ENCODE data around the gene KDM2B. TPM values are rescaled to one million over a fixed set of nuclear protein-coding genes. Genes with fewer than 3 reads are reported as not detected.
A peak's percentile ranks its signal among the peaks of the same experiment; 100 is the strongest.

Gene KDM2B
- total RNA-seq, 1 donor from 2014 or later, result 17.2 TPM

DNA sequence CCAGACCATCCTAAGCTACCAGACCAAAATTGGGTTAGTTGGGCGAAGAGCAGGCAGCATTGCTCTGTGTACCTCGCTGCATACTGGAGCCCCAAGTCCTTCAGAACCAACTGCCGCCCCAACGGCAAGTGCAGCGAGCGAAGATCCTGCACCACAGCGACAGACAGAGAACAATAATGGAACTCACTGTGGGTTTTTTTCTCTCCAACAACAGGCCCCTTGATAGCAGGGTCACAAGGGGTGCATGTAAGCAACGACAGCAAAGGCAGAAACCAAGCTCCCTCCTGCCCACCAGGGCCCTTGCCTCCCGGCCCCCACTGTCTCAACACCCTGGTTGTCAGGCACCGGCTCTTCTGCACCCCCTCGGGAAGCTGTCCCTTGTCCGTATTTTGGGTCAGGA lies 141.9 kb downstream of the KDM2B start:
- DNase-seq (ENCODE audit: low spot score), result no peak

DNA sequence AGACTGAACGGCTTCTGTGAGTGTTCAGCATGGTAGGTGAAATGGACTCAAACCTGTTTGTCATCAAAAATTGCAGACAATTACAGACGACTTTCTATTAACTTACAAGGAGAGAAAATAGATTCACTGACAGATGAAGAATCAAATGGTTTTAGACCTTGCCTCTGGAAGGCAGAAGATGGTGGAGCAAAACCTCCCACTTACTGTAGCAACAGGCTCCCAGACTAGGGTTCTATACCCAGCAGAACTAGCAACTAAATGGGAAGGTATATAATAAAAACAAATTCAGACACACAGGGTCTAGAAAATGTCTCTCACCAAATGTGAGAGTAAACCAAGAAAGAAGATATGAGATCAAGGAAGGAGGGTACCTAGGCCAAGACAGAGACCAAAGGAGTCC lies 144.1 kb downstream of the KDM2B start:
- DNase-seq (ENCODE audit: low spot score), result no peak

DNA sequence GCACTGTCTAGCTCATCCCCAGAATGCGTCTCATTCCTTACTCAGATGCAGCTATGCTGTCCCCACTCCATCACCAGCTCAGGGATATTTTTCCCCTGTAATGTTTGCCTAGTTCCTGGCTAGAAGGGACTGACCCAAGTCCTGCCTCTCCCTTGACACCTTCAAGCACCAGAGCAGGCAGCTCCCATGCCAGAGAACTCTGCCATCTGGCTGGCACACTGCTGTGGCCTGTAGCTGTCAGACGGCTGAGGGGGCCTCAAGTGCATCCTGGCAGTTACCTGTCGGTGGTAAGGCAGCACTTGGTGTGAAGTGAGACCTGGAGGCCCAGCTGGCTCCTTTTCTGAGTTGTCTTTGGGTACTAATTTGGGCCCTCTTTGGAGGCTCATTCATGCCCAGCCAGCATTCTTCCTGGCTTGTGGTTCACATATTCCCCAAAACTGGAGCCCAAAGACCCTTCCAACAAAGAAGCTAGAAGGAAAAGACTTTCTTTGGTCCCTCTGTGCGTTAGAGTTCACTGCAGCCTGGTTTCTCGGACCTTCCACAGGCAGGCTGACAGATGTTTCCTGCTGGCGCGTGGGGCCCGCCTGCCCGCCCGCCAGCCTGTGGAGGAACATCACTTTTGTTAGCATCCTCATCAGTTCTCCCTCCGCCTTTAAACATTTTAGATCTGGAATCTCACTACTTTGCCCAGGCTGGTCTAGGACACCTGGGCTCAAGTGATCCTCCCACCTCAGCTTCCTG lies 147.9 kb downstream of the KDM2B start:
- no peak for DNase-seq (ENCODE audit: low spot score)

DNA sequence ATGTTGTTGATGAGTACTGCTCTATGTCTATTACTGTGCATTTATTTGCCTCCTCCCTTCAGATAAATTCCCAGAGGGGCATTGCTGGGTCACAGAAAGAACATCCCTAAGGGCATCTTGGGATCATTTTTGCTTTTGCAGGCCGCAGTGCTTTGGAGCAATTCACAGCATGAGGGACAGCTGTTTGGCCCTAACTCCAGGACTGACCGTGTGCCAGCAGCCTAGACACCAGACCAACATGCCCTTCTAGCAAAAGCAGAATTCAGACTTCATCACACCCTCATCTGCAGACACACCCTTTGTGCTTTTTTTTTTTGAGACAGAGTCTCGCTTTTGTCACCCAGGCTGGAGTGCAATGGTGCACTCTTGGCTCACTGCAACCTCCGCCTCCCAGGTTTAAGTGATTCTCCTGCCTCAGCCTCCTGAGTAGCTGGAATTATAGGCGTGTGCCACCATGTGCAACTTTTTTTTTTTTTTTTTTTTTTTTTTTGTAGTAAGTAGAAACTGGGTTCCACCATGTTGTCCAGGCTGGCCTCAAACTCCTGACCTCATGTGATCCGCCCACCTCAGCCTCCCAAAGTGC lies 149.9 kb downstream of the KDM2B start:
- no peak for DNase-seq (ENCODE audit: low spot score)

DNA sequence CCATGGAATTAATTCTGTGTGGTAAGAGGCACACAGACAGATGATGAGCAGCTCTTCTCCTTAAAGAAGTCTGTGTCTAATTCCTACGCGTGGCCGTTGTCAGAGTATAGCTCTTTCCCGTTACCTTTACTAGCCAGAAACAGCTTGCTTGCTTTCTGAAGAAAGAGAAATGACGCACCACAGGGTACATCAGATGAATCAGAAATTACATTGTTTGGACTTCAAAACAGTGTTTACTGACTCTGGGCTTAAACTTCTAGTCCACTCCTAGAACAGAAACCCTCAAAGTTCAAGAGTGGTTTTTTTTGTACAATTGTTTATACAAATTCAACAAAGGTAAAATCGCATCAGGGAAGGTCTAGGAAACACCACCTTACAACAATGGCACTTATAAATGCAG lies 151.9 kb downstream of the KDM2B start:
- DNase-seq (ENCODE audit: low spot score), result no peak

DNA sequence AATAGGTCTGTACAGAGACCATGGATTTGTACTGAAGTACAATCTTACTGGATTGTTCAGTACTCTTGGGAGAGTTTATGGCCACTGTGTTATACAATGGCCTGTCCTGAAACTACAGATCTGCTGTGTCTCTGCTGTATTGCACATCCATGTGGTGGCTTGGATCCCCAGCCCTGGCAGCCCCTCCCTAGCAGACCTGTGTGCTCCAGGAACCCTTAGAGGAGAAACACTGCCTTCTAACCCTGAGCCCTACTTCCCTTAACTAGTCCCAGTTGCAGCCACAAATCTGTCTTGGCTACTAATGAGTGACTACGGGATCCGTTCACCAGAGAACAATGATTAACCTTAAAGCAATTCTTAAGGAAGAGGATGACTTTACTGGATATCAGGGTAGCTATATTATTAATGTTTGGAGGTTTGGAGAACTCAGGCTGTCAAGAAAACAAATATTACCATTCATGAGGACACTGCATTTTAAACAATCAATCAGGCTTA lies 153.2 kb downstream of the KDM2B start:
- DNase-seq (ENCODE audit: low spot score), result no peak

DNA sequence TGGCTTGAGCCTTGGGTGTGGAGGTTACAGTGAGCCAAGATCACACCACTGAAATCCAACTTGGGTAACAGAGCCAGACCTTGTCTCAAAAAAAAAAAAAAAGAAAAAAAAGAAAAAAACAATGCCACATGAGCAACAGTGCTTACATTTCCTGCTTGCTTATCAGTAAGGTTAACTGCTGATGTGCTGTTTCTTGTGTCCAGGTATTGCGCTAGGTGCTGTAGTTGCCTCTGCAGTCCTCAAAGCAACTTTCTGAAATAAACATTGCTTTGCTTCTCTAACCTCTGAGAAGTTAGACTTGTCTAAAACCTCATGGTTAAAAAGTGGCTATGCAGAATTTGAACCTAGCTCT lies 156.2 kb downstream of the KDM2B start:
- no peak for DNase-seq (ENCODE audit: low spot score)

DNA sequence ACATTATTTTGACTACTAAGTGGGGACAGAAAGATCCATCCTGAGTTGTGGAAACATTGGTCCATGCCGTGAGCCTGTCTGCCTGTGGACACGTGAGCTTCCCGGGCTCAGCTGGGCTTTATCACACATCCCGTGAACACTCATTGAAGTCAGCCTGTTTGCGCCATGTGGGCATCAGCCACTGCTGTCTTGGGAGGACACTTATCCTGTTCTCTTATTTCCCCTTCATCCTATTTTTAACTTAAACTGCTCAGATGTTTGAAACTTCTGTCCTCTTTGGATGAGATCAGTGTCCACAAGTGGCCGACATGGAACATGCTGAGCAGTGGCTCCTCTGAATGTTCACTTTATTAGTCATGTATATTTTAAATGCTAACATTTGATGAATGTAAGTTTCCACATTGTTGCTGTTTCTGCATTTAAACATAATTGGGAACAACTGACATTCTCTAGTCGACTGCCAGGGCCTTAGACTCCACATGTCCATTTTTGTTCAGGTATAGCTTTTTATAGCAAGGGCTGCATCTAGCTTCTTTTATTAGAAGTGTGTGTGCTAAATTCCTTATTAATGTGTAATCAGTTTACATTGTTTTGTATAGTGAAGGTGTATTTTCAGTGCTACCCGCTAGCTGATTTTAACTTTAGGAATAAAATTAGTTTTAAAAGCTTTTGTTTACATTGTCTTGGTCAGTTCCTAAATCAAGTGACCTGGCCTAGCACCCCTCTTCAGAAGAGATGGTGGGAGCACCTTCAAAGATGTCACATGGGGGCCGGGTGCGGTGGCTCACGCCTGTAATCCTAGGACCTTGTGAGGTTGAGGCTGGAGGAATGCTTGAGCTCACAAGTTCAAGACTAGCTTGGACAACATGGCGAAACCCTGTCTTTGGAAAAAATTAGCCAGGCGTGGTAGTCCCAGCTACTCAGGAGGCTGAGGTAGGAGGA lies 156.9 kb downstream of the KDM2B start:
- no peak for DNase-seq (ENCODE audit: low spot score)

DNA sequence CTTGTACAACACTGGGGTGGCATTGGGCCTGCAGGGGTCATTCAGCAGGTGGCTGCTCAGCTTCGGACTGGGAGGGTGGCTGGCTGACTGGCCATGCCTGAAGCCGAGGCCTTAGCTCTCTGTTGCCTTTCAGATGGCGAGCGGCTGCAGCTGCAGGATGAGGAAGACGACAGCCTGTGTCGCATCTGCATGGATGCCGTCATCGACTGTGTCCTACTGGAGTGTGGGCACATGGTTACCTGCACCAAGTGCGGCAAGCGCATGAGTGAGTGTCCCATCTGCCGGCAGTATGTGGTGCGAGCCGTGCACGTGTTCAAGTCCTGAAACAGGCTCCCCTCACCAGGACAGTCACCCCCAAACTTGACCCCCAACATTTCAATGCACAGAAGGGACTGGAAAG lies 157.6 kb downstream of the KDM2B start:
- DNase-seq (ENCODE audit: low spot score), result no peak

DNA sequence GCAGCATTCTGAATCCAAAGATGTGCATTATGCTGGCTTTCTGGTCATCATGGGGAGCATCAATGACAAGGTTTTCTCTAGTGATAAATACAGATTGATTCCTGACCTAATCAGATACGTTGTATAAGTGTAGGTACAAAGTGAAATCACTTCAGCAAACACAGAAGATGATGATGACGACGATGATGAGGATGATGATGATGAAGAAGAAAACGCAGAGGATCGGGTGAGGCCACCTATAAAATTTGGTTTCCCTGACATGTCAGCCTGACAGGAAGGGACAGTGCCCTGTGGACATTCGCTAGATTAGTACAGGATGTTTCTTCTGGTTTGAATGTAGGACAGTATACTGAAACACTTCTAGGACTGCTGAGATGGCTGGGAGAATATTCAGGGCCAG lies 160.7 kb downstream of the KDM2B start:
- DNase-seq (ENCODE audit: low spot score), result no peak

DNA sequence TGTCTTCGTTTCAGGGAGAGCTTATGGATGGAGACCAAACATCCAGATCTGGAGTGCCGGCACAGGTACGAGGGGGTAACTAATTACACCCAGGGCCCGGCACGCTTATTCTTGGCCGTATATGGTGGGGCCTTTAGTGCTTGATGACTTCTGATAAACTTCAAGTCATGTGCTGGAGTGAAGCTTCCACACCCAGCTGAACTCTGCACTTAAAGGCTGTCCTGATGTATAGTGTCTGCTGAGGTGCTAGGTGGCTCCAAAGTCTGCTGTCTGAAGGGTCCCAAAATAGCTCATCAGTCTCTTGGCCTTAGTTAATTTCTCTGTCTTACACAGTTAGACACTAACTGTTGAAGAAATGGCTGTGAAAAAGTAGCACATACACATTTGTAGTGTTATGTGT lies 163.0 kb downstream of the KDM2B start:
- DNase-seq (ENCODE audit: low spot score), result no peak

DNA sequence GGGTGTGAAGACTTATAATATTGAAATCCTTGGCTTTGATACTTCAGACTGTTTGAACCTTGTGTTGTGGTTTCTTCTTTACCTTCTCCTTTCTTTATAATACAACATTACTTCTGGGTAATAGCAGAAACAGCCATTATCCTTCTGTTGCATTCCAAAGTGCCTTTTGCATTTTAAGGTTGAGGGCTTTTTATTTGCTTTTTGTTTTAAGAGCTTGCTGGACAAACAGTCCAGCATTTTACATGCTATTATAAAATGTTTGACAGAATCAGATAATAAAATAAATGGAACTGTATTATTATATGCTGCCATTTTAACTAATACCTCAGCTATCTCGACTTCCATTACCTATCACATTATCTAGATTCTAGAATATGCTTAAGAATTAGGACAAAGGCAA lies 166.9 kb downstream of the KDM2B start:
- no peak for DNase-seq (ENCODE audit: low spot score)

DNA sequence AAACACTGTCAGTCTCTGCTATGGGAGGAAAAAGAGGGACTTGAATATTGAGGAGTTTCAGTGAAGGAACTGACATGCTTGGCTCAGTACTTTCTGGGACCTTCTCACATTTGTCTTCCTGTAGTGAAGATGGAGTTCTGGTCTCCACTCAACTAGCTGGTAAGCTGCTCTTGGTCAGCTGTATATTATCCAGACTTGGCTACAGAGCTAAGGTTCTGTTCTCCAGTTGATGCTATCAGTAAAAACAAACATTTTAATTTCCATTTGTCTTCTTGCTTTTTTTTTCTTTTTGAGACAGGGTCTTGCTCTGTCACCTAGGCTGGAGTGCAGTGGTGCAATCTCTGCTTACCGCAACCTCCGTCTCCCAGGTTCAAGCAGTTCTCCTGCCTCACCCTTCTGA lies 175.6 kb downstream of the KDM2B start:
- no peak for DNase-seq (ENCODE audit: low spot score)

DNA sequence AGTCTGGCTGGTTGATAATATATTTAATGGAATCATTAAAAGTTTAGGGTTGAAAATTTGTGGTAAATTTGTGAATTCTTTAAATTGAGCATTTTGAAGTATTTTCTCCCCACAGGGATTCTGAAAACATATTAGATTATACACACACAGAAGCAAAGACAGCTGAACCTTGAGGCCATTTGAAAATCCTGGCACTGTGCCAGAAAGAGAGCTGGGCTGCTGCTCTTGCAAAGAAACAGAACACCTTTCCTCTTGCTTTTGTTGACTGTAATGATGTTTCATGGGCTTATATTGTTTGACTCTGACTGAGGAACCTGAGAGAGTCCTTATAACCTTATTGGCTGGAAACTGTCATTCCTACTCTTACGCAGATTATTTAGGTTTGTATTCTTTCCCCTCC lies 176.1 kb downstream of the KDM2B start:
- DNase-seq (ENCODE audit: low spot score), result no peak

DNA sequence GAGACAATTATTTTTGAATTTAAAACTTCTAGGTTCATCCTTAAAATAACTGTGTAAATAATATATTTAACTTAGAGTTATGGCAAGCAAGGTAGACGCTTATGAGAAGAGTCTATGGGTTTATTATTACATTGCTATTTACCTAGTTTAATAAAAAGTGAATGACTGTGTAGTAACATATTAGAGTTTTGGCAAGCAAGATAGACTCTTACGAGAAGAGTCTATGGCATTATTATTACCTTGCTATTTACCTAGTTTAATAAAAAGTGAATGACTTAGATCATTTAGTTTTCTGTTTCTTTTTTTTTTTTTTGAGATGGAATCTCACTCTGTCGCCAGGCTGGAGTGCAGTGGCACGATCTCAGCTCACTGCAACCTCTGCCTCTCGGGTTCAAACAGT lies 177.1 kb downstream of the KDM2B start:
- DNase-seq (ENCODE audit: low spot score), result no peak

DNA sequence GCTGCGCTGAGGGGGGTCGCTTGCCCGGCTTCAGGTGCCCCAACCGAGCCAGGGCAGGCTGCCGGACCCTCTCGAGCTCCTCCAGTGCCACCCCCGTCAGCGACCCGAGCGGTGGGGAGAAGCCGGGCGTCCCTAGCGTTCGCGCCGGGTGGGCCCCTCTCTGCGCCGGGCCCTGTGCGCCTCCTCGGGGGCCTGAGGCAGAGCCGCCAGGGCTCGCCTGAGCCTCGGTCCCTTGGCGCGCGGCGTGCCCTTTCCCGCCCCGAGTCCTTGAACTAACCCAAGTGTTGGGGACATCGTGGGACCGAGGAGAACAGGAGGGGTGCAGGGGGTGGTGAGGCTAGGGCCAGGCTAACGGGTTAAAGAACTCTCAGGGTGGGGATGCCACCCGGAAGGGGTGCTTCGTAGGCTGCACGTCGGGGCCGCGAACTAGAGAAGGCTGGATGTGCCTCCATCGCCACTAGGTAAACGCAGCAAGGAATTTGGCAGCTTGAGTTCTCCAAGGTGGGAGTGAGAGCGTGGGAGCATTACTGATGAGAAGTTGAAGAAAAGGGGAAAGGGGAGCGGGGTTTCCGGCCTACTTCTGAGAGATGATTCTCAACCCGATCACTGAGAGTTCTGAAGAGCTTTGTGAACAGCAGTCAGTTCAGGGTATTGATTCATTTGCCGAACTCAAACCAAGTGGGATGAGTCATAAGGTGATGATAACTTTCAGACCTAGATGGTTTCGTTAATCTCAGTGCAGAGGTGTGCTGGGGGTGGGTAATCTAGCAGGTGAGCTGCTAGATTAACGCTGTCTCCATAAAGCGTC lies 180.3 kb downstream of the KDM2B start:
- DNase-seq (ENCODE audit: low spot score), result peak; percentile 89

DNA sequence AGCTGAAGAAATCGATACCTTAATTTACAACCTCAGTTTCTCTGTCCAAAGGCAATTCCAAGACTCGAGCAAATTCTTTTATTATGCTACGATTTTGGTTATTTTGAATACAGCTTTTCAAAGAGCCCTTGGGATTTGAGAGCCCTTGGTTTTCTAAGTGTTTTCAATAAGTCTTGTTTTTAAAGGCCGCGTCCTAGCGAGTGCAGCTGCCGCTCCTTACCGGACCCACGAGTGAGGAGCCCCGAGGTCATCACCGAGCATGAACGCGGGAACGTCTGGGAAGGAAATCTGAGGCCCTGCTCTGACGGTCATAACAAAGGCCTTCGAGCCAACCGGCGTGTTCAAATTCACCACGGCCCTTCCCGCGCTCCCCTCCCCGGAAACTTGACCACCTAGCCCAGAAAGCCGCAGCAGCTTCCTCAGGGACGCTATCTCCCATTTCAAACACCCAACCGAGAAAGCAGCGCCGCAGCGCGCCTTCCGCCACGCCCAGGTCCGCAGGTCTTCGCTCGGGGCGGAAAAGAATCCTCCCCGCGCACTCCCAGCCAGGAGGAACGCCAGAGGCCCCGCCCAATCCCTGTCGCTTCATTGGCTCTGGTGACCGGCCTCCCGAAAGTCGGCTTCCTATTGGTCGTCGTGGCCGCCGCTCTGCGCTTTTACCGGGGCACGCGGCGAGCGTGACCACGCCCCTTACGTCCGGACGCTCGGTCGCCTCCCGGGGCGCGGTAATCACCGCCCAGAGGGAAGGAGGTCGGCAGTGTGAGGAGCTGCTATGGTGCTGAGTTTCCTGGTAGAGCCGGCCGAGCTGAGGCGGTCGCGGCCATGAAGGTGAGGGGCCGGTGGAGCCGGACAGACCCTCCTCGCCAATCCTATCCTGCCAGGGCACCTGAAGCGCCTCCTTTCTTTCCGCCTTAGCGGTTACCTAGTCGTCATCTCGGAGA lies 181.2 kb downstream of the KDM2B start, which contains the start of gene RNF34:
TSS of gene RNF34 (plus strand) at position 728 of the 941 bp plus-strand sequence. CDS start at position 823, 95 bp downstream.
- peak; percentile 98 for DNase-seq (ENCODE audit: low spot score)

DNA sequence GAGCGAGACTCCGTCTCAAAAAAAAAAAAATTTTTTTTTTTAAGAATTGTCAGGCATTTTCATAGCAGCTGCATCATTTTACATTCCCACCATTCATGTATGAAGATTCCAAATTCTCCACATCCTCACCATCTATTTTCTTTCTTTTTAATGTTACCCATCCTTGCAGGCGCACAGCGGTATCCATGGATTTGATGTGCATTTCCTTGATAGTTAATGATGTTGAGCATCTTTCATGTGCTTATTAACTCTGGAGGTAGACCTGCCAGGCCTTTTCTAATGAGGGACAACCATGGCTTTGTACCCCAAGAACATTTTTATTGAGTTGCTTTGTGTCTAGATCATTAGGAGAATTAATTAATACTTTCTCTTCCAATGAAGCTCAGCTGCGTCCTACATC lies 182.5 kb downstream of the KDM2B start:
- DNase-seq (ENCODE audit: low spot score), result no peak

DNA sequence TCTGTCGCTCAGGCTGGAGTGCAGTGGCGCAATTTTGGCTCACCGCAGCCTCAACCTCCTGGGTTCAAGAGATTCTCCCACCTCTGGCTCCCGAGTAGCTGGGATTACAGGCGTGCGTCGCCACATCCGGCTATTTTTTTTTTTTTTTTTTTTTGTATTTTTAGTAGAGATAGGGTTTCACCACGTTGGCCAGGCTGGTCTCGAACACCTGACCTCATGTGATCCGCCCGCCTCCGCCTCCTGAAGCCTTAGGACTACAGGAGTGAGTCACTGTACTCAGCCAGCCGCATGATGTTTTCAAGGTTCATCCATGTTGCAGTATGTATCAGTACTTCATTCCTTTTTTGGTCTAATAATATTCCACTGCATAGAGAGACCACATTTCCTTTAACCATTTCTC lies 183.3 kb downstream of the KDM2B start:
- DNase-seq (ENCODE audit: low spot score), result peak; percentile 82

DNA sequence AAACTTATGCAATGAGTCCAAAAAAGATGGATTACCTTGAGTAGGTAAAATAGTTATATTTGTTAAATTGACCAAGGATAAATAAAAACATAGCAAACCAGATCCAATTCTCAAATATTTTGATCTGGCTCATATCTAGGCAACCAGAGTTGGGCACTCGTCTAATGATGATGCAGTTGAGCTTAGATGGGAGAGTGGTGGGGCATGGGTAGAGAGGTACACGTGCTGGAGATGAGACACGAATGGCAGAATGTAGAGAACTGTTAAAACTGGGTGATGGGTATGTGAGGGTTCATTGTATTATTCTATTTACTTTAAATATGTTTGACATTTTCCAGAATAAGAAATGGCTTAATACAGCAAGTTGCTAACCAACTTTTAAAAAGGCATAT lies 188.5 kb downstream of the KDM2B start:
- no peak for DNase-seq (ENCODE audit: low spot score)

All from mesenteric fat pad (tissue), 1 donor.